ENCODE data around the gene COMMD3. TPM values are rescaled to one million over a fixed set of nuclear protein-coding genes. Genes with fewer than 3 reads are reported as not detected.

COMMD3 gene
- total RNA-seq, 1 donor from 2014 or later = 21.9 TPM

DNA sequence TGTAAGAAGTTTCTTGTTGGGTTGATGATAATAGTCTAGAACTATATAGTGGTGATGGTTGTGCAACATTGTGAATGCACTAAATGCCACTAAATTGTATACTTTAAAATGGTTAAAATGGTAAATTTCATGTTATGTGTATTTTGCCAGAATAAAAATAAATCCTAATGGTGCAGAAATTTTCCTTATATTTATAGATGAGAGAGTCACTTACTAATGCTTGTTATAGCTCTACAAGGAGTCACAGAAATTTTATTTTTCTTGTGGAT lies 50.2 kb downstream of the COMMD3 start:
- Histone ChIP-seq H3K27ac (no peak overlapping the region), H3K9me3 (no peaks in the 10 kb centered on the region), H3K4me3 (no peak overlapping the region), H3K27me3 (no peaks in the 10 kb centered on the region), H3K36me3 (no peaks in the 10 kb centered on the region), H3K4me1 (no peaks in the 10 kb centered on the region)
- DNase-seq (ENCODE audit: low spot score in 2 of 2) = no peak
- intact Hi-C loops (cut with DNase I) = no loop called here
- no peak for TF ChIP-seq CTCF (IDR thresholded peaks at IDR 0.05)

GRCh38 chr10:22366771-22367170 lies 50.6 kb downstream of the COMMD3 start:
- no peaks in the 10 kb centered on the region for H3K36me3 ChIP-seq
- DNase-seq (ENCODE audit: low spot score in 2 of 2) = no peak

GRCh38 chr10:22367471-22367870 lies 51.3 kb downstream of the COMMD3 start:
- no peak overlapping the region for H3K27ac ChIP-seq
- no peak overlapping the region for H3K4me3 ChIP-seq
- TF ChIP-seq CTCF (IDR thresholded peaks at IDR 0.05) = no peak
- intact Hi-C loops (cut with DNase I) = no loop called here
- H3K27me3 ChIP-seq = no peaks in the 10 kb centered on the region
- H3K36me3 ChIP-seq = no peaks in the 10 kb centered on the region
- DNase-seq (ENCODE audit: low spot score in 2 of 2) = no peak
- H3K4me1 ChIP-seq = no peaks in the 10 kb centered on the region
- no peaks in the 10 kb centered on the region for H3K9me3 ChIP-seq

More at GRCh38 chr10:22366771-22367170, 50.6 kb downstream of the COMMD3 start:
- intact Hi-C loops (cut with DNase I) = no loop called here
- Histone ChIP-seq H3K4me3 (no peak overlapping the region), H3K4me1 (no peaks in the 10 kb centered on the region), H3K27ac (no peak overlapping the region), H3K27me3 (no peaks in the 10 kb centered on the region), H3K9me3 (no peaks in the 10 kb centered on the region)
- no peak for TF ChIP-seq CTCF (IDR thresholded peaks at IDR 0.05)

DNA sequence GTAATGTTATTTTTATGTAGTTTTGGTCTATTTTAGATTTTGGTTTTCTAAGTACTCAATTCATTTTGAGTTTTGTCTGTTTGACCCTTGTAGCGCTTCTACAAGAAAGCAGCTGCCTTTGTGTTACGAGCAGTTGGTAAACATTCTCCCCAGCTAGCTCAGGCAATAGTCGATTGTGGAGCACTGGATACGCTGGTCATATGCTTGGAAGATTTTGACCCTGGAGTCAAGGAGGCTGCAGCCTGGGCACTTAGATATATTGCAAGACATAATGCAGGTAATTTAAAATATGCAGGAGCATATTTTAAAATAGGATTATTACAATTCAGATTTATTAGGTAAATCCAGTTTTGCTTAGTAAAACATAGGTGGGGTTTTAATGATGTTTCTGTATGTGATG lies 52.2 kb downstream of the COMMD3 start:
- Histone ChIP-seq H3K4me3 (no peak overlapping the region), H3K9me3 (no peaks in the 10 kb centered on the region), H3K27me3 (no peaks in the 10 kb centered on the region), H3K36me3 (no peaks in the 10 kb centered on the region), H3K4me1 (no peaks in the 10 kb centered on the region), H3K27ac (no peak overlapping the region)
- TF ChIP-seq CTCF (IDR thresholded peaks at IDR 0.05) = no peak
- DNase-seq (ENCODE audit: low spot score in 2 of 2) = no peak
- intact Hi-C loops (cut with DNase I) = no loop called here

DNA sequence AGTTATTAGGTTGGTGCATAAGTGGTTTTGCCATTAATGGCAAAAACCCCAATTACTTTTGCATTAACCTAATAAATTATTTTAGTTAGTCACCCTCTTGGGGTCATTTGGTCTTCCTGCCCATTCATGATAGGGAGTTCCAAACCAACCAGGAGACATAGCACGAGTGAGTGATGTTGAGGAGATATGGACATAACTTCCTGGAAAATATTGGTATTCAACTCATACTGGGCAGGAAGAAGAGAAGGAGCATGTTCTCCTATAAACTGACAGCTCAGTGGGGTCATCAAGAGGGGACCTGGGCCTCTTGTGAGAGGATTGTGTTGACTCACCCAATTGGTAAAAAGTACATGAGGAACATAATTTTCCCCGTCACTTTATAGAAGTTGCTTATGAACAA lies 52.8 kb downstream of the COMMD3 start:
- DNase-seq (ENCODE audit: low spot score in 2 of 2) = no peak
- Histone ChIP-seq H3K27me3 (no peaks in the 10 kb centered on the region), H3K4me1 (no peaks in the 10 kb centered on the region), H3K9me3 (no peaks in the 10 kb centered on the region), H3K36me3 (no peaks in the 10 kb centered on the region), H3K4me3 (no peak overlapping the region), H3K27ac (no peak overlapping the region)
- intact Hi-C loops (cut with DNase I) = no loop called here
- TF ChIP-seq CTCF (IDR thresholded peaks at IDR 0.05) = no peak

- Histone ChIP-seq H3K36me3 (no peaks in the 10 kb centered on the region), H3K9me3 (no peaks in the 10 kb centered on the region), H3K4me1 (no peaks in the 10 kb centered on the region), H3K27ac (no peak overlapping the region), H3K27me3 (no peaks in the 10 kb centered on the region), H3K4me3 (no peak overlapping the region)
- intact Hi-C loops (cut with DNase I) = no loop called here
- DNase-seq (ENCODE audit: low spot score in 2 of 2) = no peak
- TF ChIP-seq CTCF (IDR thresholded peaks at IDR 0.05) = no peak
These were observed 53.4 kb downstream of the COMMD3 start for GRCh38 chr10:22369434-22370072.

All from ascending aorta (tissue), 2 donors.